DND-41 (cell line): ENCODE results near the gene DZANK1.

Experiments
- ATAC-seq: fragments of 200-7000 bp; cut with Tn5 transposase; 3 replicates; pipeline ENCODE4 v1.9.1; 2021; ENCODE audit warnings: low read depth; ENCODE audit not compliant: insufficient read depth
- DNase-seq: peaks from one replicate; pipeline ENCODE4 v3.0.0-alpha.2; 2020
- H2AFZ ChIP-seq: 2 replicates; pipeline ENCODE4 v1.6.0; 2012; ENCODE audit warnings: low read depth, low read length
- H3K27ac ChIP-seq: 2 replicates; pipeline ENCODE4 v1.5.1; 2012; ENCODE audit warnings: low read length, inconsistent platforms
- H3K27me3 ChIP-seq: fragments of 200-600 bp; sonication (generic); 2 replicates; pipeline ENCODE4 v1.6.0; 2012; ENCODE audit warnings: low read length, mild to moderate bottlenecking, inconsistent platforms; ENCODE audit not compliant: insufficient read depth, poor library complexity
- H3K36me3 ChIP-seq: 2 replicates; pipeline ENCODE4 v1.5.1; 2012; ENCODE audit warnings: low read length, inconsistent platforms; ENCODE audit not compliant: insufficient read depth
- H3K4me1 ChIP-seq: 2 replicates; pipeline ENCODE4 v1.5.1; 2012; ENCODE audit warnings: mild to moderate bottlenecking, low read length; ENCODE audit not compliant: insufficient read depth
- H3K4me2 ChIP-seq: 2 replicates; pipeline ENCODE4 v1.6.0; 2012; ENCODE audit warnings: mild to moderate bottlenecking, moderate library complexity, low read length, inconsistent platforms; ENCODE audit not compliant: insufficient read depth
- H3K4me3 ChIP-seq, 2 experiments: fragments of 200-600 bp in 1 of 2; shearing (Covaris generic) in 1 of 2; 2 replicates each; pipeline ENCODE4 v1.5.1; 2012 to 2016; ENCODE audit warnings: inconsistent platforms in 2 of 2, low read length in 2 of 2, mild to moderate bottlenecking in 2 of 2, low read depth in 1 of 2, moderate library complexity in 1 of 2
- H3K79me2 ChIP-seq: 2 replicates; pipeline ENCODE4 v1.6.0; 2012; ENCODE audit warnings: low read length, inconsistent platforms; ENCODE audit not compliant: insufficient read depth
- H3K9ac ChIP-seq: 2 replicates; pipeline ENCODE4 v1.6.0; 2012; ENCODE audit warnings: low read depth, mild to moderate bottlenecking, inconsistent platforms, low read length, moderate library complexity
- H3K9me3 ChIP-seq: 2 replicates; pipeline ENCODE4 v1.5.1; 2012; ENCODE audit warnings: low read length, moderate library complexity, mild to moderate bottlenecking, inconsistent platforms; ENCODE audit not compliant: insufficient read depth, severe bottlenecking
- H4K20me1 ChIP-seq: 2 replicates; pipeline ENCODE4 v1.6.0; 2012; ENCODE audit warnings: low read length; ENCODE audit not compliant: insufficient read depth
- CTCF ChIP-seq: IDR thresholded peaks from 2 replicates; pipeline ENCODE4 v1.5.1; 2012; ENCODE audit warnings: borderline replicate concordance, low read length, moderate library complexity, mild to moderate bottlenecking; ENCODE audit not compliant: poor library complexity, severe bottlenecking; ENCODE audit errors: extremely low read depth
- EZH2 ChIP-seq: IDR thresholded peaks from 3 replicates; pipeline ENCODE4 v1.6.1; 2012; ENCODE audit warnings: borderline replicate concordance, low read depth, mild to moderate bottlenecking, moderate library complexity, low read length, inconsistent platforms; ENCODE audit not compliant: severe bottlenecking

DZANK1 gene

GRCh38 chr20:18372296-18372695 lies 94.5 kb downstream of the DZANK1 start:
- Histone ChIP-seq H3K4me2 (no peak overlapping the region), H3K4me3 (no peak overlapping the region), H2AFZ (no peak overlapping the region), H3K27ac (no peak overlapping the region), H3K36me3 (no peaks in the 10 kb centered on the region), H4K20me1 (no peaks in the 10 kb centered on the region), H3K4me1 (no peaks in the 10 kb centered on the region), H3K79me2 (no peaks in the 10 kb centered on the region), H3K9ac (no peak overlapping the region), H3K27me3 (no peaks in the 10 kb centered on the region), H3K9me3 (no peaks in the 10 kb centered on the region)
- no peak for DNase-seq
- ATAC-seq, result no peak
- TF ChIP-seq CTCF (no peak), EZH2 (no peak)

GRCh38 chr20:18364768-18365167 lies 102.1 kb downstream of the DZANK1 start:
- Histone ChIP-seq H3K4me3 (no peak overlapping the region), H3K4me2 (no peak overlapping the region), H3K27ac (no peak overlapping the region), H2AFZ (no peak overlapping the region), H3K79me2 (no peaks in the 10 kb centered on the region), H3K36me3 (no peaks in the 10 kb centered on the region), H3K9me3 (no peaks in the 10 kb centered on the region), H4K20me1 (no peaks in the 10 kb centered on the region), H3K4me1 (no peaks in the 10 kb centered on the region), H3K27me3 (no peaks in the 10 kb centered on the region), H3K9ac (no peak overlapping the region)
- no peak for TF ChIP-seq EZH2
- no peak for TF ChIP-seq CTCF
- DNase-seq (no peak), ATAC-seq (no peak)

- no peak overlapping the region for H3K9ac ChIP-seq
- ATAC-seq (no peak), DNase-seq (no peak)
- no peak overlapping the region for H3K27ac ChIP-seq
- H3K79me2 ChIP-seq, result no peaks in the 10 kb centered on the region
- no peaks in the 10 kb centered on the region for H3K4me1 ChIP-seq
- peaks cover 3% of the 10 kb centered on the region for H3K27me3 ChIP-seq
- TF ChIP-seq CTCF (no peak), EZH2 (no peak)
- H2AFZ ChIP-seq, result no peak overlapping the region
- H4K20me1 ChIP-seq, result no peaks in the 10 kb centered on the region
- no peak overlapping the region for H3K4me2 ChIP-seq
- H3K9me3 ChIP-seq, result no peaks in the 10 kb centered on the region
- no peak overlapping the region for H3K4me3 ChIP-seq
- H3K36me3 ChIP-seq, result no peaks in the 10 kb centered on the region
Observed at GRCh38 chr20:18363708-18364107, 103.1 kb downstream of the DZANK1 start.

- TF ChIP-seq EZH2, result no peak
- no peak for TF ChIP-seq CTCF
- ATAC-seq, result no peak
Observed at GRCh38 chr20:18362916-18363315, 103.9 kb downstream of the DZANK1 start.

More at GRCh38 chr20:18362916-18363315, 103.9 kb downstream of the DZANK1 start:
- no peaks in the 10 kb centered on the region for H3K4me1 ChIP-seq
- H3K36me3 ChIP-seq, result no peaks in the 10 kb centered on the region
- H2AFZ ChIP-seq, result no peak overlapping the region
- no peaks in the 10 kb centered on the region for H3K79me2 ChIP-seq
- no peak for DNase-seq
- no peaks in the 10 kb centered on the region for H3K9me3 ChIP-seq
- no peaks in the 10 kb centered on the region for H4K20me1 ChIP-seq
- no peak overlapping the region for H3K27ac ChIP-seq
- no peak overlapping the region for H3K4me3 ChIP-seq
- H3K27me3 ChIP-seq, result peaks cover 6% of the 10 kb centered on the region
- H3K9ac ChIP-seq, result no peak overlapping the region
- H3K4me2 ChIP-seq, result no peak overlapping the region
